Smooth muscle cell (in vitro differentiated cells): ENCODE measurements around the gene ACACA. TPM values are rescaled to one million over a fixed set of nuclear protein-coding genes. Genes with fewer than 3 reads are reported as not detected.

ENCODE experiments used
- DNase-seq: peaks from one replicate; lab custom pipeline; 2025; ENCODE audit not compliant: unreplicated experiment; lab: John Stamatoyannopoulos, UW
- H2AFZ ChIP-seq: fragments of 200-600 bp; sonication (generic); 2 replicates; pipeline ENCODE4 v1.6.0; 2016; ENCODE audit warnings: antibody characterized with exemption, low read depth, mild to moderate bottlenecking
- H3F3A ChIP-seq: fragments of 200-600 bp; sonication (generic); 2 replicates; pipeline ENCODE4 v1.6.0; 2017; ENCODE audit warnings: antibody characterized with exemption, low read depth
- H3K27ac ChIP-seq: fragments of 200-600 bp; sonication (generic); 2 replicates; pipeline ENCODE4 v1.5.1; 2016; ENCODE audit warnings: low read depth, mild to moderate bottlenecking
- H3K27me3 ChIP-seq: fragments of 200-600 bp; sonication (generic); 2 replicates; pipeline ENCODE4 v1.6.1; 2016; ENCODE audit warnings: low read depth, mild to moderate bottlenecking
- H3K36me3 ChIP-seq: fragments of 200-600 bp; sonication (generic); 2 replicates; pipeline ENCODE4 v1.5.1; 2016; ENCODE audit warnings: low read depth
- H3K4me1 ChIP-seq: fragments of 200-600 bp; sonication (generic); 2 replicates; pipeline ENCODE4 v1.5.1; 2016; ENCODE audit warnings: low read depth
- H3K4me2 ChIP-seq: fragments of 200-600 bp; sonication (generic); 2 replicates; pipeline ENCODE4 v1.6.0; 2016; ENCODE audit warnings: mild to moderate bottlenecking
- H3K4me3 ChIP-seq: fragments of 200-600 bp; sonication (generic); 2 replicates; pipeline ENCODE4 v1.5.1; 2016; ENCODE audit warnings: mild to moderate bottlenecking
- H3K79me2 ChIP-seq: fragments of 200-600 bp; sonication (generic); 2 replicates; pipeline ENCODE4 v1.6.0; 2016; ENCODE audit warnings: low read depth, mild to moderate bottlenecking
- H3K9ac ChIP-seq: fragments of 200-600 bp; sonication (generic); 2 replicates; pipeline ENCODE4 v1.6.0; 2016; ENCODE audit warnings: low read depth
- H3K9me3 ChIP-seq: fragments of 200-600 bp; sonication (generic); replicated peaks from 2 replicates; pipeline ENCODE4 v1.5.1; 2016; ENCODE audit warnings: low read depth
- H4K20me1 ChIP-seq: fragments of 200-600 bp; sonication (generic); 2 replicates; pipeline ENCODE4 v1.6.0; 2016; ENCODE audit warnings: low read depth
- WGBS: methylation state at CpG from one replicate; pipeline ENCODE4 v1.1.7; 2016; ENCODE audit warnings: low lambda C conversion rate; 5-methylcytosine and 5-hydroxymethylcytosine counted together
- polyA plus RNA-seq: library from polyadenylated mRNA; unstranded; fragments of >200 nt; fragmentation: Nextera tagmentation; extraction: Ambion mirVana; gene quantifications from 2 replicates; pipeline ENCODE4 v1.2.1, GENCODE V29; 2016
- total RNA-seq: library from RNA; depleted of rRNA; stranded (reverse); fragments of >200 nt; gene quantifications from 2 replicates; pipeline ENCODE4 v1.2.3, GENCODE V29; 2014
- TF ChIP-seq, protein P1 (sequence below): fragments of 200-600 bp; sonication (generic); IDR thresholded peaks from 2 replicates; pipeline ENCODE4 v1.5.1; 2017; ENCODE audit warnings: borderline replicate concordance, mild to moderate bottlenecking, antibody characterized with exemption; ENCODE audit not compliant: insufficient read depth, poor library complexity, severe bottlenecking

ACACA gene
- total and polyA plus RNA-seq, 2 experiments from 2014 or later = 16.4 to 33.9 TPM

DNA sequence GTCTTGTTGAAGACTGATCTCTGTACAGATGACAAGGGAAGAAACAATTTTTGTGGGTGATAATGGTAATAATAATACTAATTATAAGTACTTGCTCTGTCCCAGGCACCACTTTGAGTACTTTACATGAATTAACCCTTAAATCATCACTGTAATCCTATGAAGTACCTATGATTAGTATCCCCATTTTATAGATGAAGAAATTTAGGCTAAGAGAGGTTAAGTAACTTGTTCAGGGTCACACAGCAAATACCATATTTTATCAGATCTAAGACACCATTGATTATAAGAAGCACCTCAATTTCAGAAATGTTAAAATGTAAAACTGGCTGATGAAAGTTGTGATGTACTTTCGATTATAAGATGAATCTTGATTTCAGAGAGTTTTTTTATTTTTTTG lies 18.6 kb upstream of the ACACA start:
- WGBS = 100% methylated on average over 1 of the region's 1 CpG
- H3K36me3 ChIP-seq = peaks cover 12% of the 10 kb centered on the region

DNA sequence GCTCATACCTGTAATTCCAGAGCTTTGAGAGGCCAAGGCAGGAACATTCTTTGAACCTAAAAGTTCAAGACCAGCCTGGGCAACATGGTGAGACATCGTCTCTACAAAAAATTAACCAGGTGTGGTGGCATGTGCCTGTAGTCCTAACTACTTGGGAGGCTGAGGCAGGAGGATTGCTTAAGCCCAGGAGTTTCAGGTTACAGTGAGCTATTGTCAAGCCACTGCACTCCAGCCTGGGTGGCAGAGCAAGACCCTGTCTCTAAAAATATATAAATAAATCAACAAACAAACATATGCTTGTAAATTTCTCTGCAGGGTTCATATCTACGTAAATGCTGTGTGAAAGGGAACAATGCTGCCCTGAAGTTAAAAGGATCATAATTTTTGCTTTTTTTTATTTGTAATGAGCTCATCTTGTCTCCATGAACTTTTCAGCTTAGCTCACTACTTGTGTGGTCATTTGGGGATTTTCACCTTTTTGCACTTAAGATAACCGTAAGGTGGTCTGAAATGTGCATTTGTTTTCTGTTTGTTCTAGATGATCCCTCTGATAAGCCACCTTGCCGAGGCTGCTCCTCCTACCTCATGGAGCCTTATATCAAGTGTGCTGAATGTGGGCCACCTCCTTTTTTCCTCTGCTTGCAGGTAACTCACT lies 16.5 kb upstream of the ACACA start:
- Histone ChIP-seq H3K9ac (no peak overlapping the region), H3K4me2 (no peak overlapping the region), H3K79me2 (no peaks in the 10 kb centered on the region), H3K27ac (no peak overlapping the region), H3F3A (no peaks in the 10 kb centered on the region), H3K36me3 (peaks cover 12% of the 10 kb centered on the region), H4K20me1 (no peaks in the 10 kb centered on the region), H3K9me3 (no peaks in the 10 kb centered on the region), H3K4me3 (no peak overlapping the region), H3K4me1 (no peaks in the 10 kb centered on the region), H2AFZ (no peak overlapping the region), H3K27me3 (no peaks in the 10 kb centered on the region)
- DNase-seq = no peak
- TF ChIP-seq, protein P1, sequence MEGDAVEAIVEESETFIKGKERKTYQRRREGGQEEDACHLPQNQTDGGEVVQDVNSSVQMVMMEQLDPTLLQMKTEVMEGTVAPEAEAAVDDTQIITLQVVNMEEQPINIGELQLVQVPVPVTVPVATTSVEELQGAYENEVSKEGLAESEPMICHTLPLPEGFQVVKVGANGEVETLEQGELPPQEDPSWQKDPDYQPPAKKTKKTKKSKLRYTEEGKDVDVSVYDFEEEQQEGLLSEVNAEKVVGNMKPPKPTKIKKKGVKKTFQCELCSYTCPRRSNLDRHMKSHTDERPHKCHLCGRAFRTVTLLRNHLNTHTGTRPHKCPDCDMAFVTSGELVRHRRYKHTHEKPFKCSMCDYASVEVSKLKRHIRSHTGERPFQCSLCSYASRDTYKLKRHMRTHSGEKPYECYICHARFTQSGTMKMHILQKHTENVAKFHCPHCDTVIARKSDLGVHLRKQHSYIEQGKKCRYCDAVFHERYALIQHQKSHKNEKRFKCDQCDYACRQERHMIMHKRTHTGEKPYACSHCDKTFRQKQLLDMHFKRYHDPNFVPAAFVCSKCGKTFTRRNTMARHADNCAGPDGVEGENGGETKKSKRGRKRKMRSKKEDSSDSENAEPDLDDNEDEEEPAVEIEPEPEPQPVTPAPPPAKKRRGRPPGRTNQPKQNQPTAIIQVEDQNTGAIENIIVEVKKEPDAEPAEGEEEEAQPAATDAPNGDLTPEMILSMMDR = no peak
- WGBS = 75% methylated on average over 4 of the region's 4 CpGs

More for the DNA sequence above, 18.6 kb upstream of the ACACA start:
- no peak overlapping the region for H2AFZ ChIP-seq
- H3K9me3 ChIP-seq = no peaks in the 10 kb centered on the region
- DNase-seq = no peak
- no peaks in the 10 kb centered on the region for H3K4me1 ChIP-seq
- H3K27ac ChIP-seq = no peak overlapping the region
- H3K4me2 ChIP-seq = no peak overlapping the region
- H3K9ac ChIP-seq = no peak overlapping the region
- H3K4me3 ChIP-seq = no peak overlapping the region
- H3K27me3 ChIP-seq = no peaks in the 10 kb centered on the region
- no peaks in the 10 kb centered on the region for H3K79me2 ChIP-seq
- TF ChIP-seq, protein P1 = no peak
- no peaks in the 10 kb centered on the region for H3F3A ChIP-seq
- H4K20me1 ChIP-seq = no peaks in the 10 kb centered on the region

- no peak for DNase-seq
- H3K4me3 ChIP-seq = no peak overlapping the region
- H3K9ac ChIP-seq = no peak overlapping the region
- H3K27me3 ChIP-seq = no peaks in the 10 kb centered on the region
- no peaks in the 10 kb centered on the region for H3K4me1 ChIP-seq
- no peaks in the 10 kb centered on the region for H4K20me1 ChIP-seq
- no peaks in the 10 kb centered on the region for H3F3A ChIP-seq
- H2AFZ ChIP-seq = no peak overlapping the region
- H3K79me2 ChIP-seq = peaks cover 9% of the 10 kb centered on the region
- peaks cover 9% of the 10 kb centered on the region for H3K36me3 ChIP-seq
- TF ChIP-seq, protein P1 = no peak
- no peak overlapping the region for H3K27ac ChIP-seq
- H3K9me3 ChIP-seq = no peaks in the 10 kb centered on the region
- H3K4me2 ChIP-seq = no peak overlapping the region
- 85% methylated on average over 2 of the region's 2 CpGs for WGBS
Measured at GRCh38 chr17:37417852-37418251, 11.2 kb upstream of the ACACA start.
